ENCODE measurements around the gene ZNF488. TPM values are rescaled to one million over a fixed set of nuclear protein-coding genes. Genes with fewer than 3 reads are reported as not detected.
A peak's percentile ranks its signal among the peaks of the same experiment; 100 is the strongest.

Gene ZNF488
- total RNA-seq, 1 experiment from 2014 or later: 5.6 TPM

GRCh38 chr10:47409171-47409865, 25.2 kb upstream of the ZNF488 start:
- POLR2A ChIA-PET: no interaction called here
- no TSS peak for BruUV-seq (replicated peaks)
- no peaks in the 10 kb centered on the region for H3K9me3 ChIP-seq
- H3K27ac Mint-ChIP-seq (ENCODE audit: unreplicated experiment): no peak overlapping the region
- no peaks in the 10 kb centered on the region for H3K27me3 ChIP-seq (replicated peaks; ENCODE audit: control insufficient read depth, insufficient read depth, low read length)
- H3K27me3 Mint-ChIP-seq (ENCODE audit: insufficient read depth, unreplicated experiment): no peaks in the 10 kb centered on the region
- peak in 1 of 2 experiments; percentile 34 for DNase-seq
- peaks cover 50% of the 10 kb centered on the region for H3K4me1 ChIP-seq
- peaks cover 21% of the 10 kb centered on the region for H3K4me1 Mint-ChIP-seq (ENCODE audit: low read depth, unreplicated experiment)
- H3K4me3 Mint-ChIP-seq (ENCODE audit: unreplicated experiment): no peak overlapping the region
- H3K36me3 ChIP-seq (ENCODE audit: control insufficient read depth, insufficient read depth, low read length): no peaks in the 10 kb centered on the region
- no peaks in the 10 kb centered on the region for H3K9me3 Mint-ChIP-seq (ENCODE audit: unreplicated experiment)
- TF ChIP-seq, protein P1, sequence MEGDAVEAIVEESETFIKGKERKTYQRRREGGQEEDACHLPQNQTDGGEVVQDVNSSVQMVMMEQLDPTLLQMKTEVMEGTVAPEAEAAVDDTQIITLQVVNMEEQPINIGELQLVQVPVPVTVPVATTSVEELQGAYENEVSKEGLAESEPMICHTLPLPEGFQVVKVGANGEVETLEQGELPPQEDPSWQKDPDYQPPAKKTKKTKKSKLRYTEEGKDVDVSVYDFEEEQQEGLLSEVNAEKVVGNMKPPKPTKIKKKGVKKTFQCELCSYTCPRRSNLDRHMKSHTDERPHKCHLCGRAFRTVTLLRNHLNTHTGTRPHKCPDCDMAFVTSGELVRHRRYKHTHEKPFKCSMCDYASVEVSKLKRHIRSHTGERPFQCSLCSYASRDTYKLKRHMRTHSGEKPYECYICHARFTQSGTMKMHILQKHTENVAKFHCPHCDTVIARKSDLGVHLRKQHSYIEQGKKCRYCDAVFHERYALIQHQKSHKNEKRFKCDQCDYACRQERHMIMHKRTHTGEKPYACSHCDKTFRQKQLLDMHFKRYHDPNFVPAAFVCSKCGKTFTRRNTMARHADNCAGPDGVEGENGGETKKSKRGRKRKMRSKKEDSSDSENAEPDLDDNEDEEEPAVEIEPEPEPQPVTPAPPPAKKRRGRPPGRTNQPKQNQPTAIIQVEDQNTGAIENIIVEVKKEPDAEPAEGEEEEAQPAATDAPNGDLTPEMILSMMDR (IDR thresholded peaks at IDR 0.05; ENCODE audit: insufficient read depth in 1 of 2, low read depth in 1 of 2, low read length in 1 of 2, severe bottlenecking in 1 of 2, unreplicated experiment in 1 of 2): no peak
- intact Hi-C loops (cut with micrococcal nuclease; ENCODE audit: unreplicated experiment): no loop called here
- no peak overlapping the region for H3K4me3 ChIP-seq (ENCODE audit: low read depth, low read length)
- no peaks in the 10 kb centered on the region for H3K36me3 Mint-ChIP-seq (ENCODE audit: insufficient read depth, unreplicated experiment)
- CTCF ChIA-PET: no interaction called here

DNA sequence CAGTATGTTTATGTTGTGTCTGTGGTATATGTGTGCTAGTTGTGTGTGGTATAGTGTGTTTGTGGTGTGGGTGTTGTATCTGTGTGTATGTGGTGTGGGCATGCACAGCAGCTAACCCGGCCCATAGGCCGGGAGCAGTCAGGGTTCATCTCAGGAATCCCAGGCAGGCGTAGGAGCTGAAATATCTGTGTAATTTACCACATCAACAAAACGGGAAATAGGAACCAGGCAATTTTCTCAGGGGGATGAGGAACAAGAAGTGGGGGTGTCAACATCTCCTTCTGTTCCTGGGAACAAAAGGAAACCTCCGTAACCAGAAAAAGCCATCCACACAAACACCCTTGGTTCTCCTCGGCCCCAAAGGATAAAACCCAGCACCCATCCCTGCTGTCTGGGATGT, 24.5 kb upstream of the ZNF488 start:
- Mint-ChIP-seq H3K27me3 (ENCODE audit: insufficient read depth, unreplicated experiment) (no peaks in the 10 kb centered on the region), H3K27ac (ENCODE audit: unreplicated experiment) (no peak overlapping the region), H3K4me3 (ENCODE audit: unreplicated experiment) (no peak overlapping the region), H3K36me3 (ENCODE audit: insufficient read depth, unreplicated experiment) (no peaks in the 10 kb centered on the region), H3K4me1 (ENCODE audit: low read depth, unreplicated experiment) (peaks cover 26% of the 10 kb centered on the region), H3K9me3 (ENCODE audit: unreplicated experiment) (no peaks in the 10 kb centered on the region)
- POLR2A ChIA-PET: no interaction called here
- H3K27me3 ChIP-seq (replicated peaks; ENCODE audit: control insufficient read depth, insufficient read depth, low read length): no peaks in the 10 kb centered on the region
- H3K36me3 ChIP-seq (ENCODE audit: control insufficient read depth, insufficient read depth, low read length): no peaks in the 10 kb centered on the region
- DNase-seq: no peak
- peaks cover 53% of the 10 kb centered on the region for H3K4me1 ChIP-seq
- BruUV-seq (replicated peaks): no TSS peak
- TF ChIP-seq, protein P1 (IDR thresholded peaks at IDR 0.05; ENCODE audit: insufficient read depth in 1 of 2, low read depth in 1 of 2, low read length in 1 of 2, severe bottlenecking in 1 of 2, unreplicated experiment in 1 of 2): no peak
- intact Hi-C loops (cut with micrococcal nuclease; ENCODE audit: unreplicated experiment): no loop called here
- no peaks in the 10 kb centered on the region for H3K9me3 ChIP-seq
- CTCF ChIA-PET: no interaction called here
- no peak overlapping the region for H3K4me3 ChIP-seq (ENCODE audit: low read depth, low read length)

GRCh38 chr10:47406870-47407691, 23.0 kb upstream of the ZNF488 start:
- Mint-ChIP-seq H3K4me3 (ENCODE audit: unreplicated experiment) (no peak overlapping the region), H3K4me1 (ENCODE audit: low read depth, unreplicated experiment) (peaks cover 30% of the 10 kb centered on the region), H3K36me3 (ENCODE audit: insufficient read depth, unreplicated experiment) (no peaks in the 10 kb centered on the region), H3K27me3 (ENCODE audit: insufficient read depth, unreplicated experiment) (no peaks in the 10 kb centered on the region), H3K9me3 (ENCODE audit: unreplicated experiment) (no peaks in the 10 kb centered on the region), H3K27ac (ENCODE audit: unreplicated experiment) (no peak overlapping the region)
- no peaks in the 10 kb centered on the region for H3K9me3 ChIP-seq
- POLR2A ChIA-PET: interaction anchor here (1.2 kb wide), 2 partner anchors 11 to 23 kb away, joined by 3 to 6 read pairs; partner anchors contain the start of gene ZNF488
- CTCF ChIA-PET: interaction anchor here (0.6 to 1.0 kb wide), 4 partner anchors 11 to 53 kb away, joined by 3 to 4 read pairs (median 3); partner anchors contain the start of gene ZNF488
- H3K36me3 ChIP-seq (ENCODE audit: control insufficient read depth, insufficient read depth, low read length): no peaks in the 10 kb centered on the region
- peak; percentile 94 to 97 for DNase-seq
- no peaks in the 10 kb centered on the region for H3K27me3 ChIP-seq (replicated peaks; ENCODE audit: control insufficient read depth, insufficient read depth, low read length)
- H3K4me1 ChIP-seq: peaks cover 59% of the 10 kb centered on the region
- intact Hi-C loops (cut with micrococcal nuclease; ENCODE audit: unreplicated experiment): loop anchor here (2.0 kb wide), 1 partner anchor 32 kb away; no protein-coding TSS in a partner anchor
- BruUV-seq (replicated peaks): no TSS peak
- TF ChIP-seq, protein P1 (IDR thresholded peaks at IDR 0.05; ENCODE audit: insufficient read depth in 1 of 2, low read depth in 1 of 2, low read length in 1 of 2, severe bottlenecking in 1 of 2, unreplicated experiment in 1 of 2): peak; percentile 0 to 11
- 0 out of 2 replicates have a peak overlapping the region, but pooled peaks have one; percentile 2 for H3K4me3 ChIP-seq (ENCODE audit: low read depth, low read length)

Data from Caco-2 (cell line).